A549 (cell line): ENCODE data around the gene RRAS. TPM values are rescaled to one million over a fixed set of nuclear protein-coding genes. Genes with fewer than 3 reads are reported as not detected.

Experiments used
- ATAC-seq, 2 experiments: fragments of 200-7000 bp in 1 of 2; fragments of >200 bp in 1 of 2; cut with Nextera tagmentation in 1 of 2; cut with Tn5 transposase in 1 of 2; 3 replicates each; pipeline versions ENCODE4 v1.8.0 to v1.9.1; 2018 to 2020; ENCODE audit warnings: mild to moderate bottlenecking in 1 of 2, moderate library complexity in 1 of 2
- CTCF ChIA-PET: fragments of 300-600 bp; sonication (Branson Sonifier 250); formaldehyde crosslinking; extraction: SDS; loops from one replicate; lab custom pipeline; 2021; ENCODE audit warnings: antibody characterized with exemption, inconsistent platforms; lab: Yijun Ruan, JAX
- POLR2A ChIA-PET: fragments of 350-600 bp; formaldehyde crosslinking; extraction: SDS; loops from one replicate; lab custom pipeline; 2021; ENCODE audit warnings: antibody characterized with exemption, inconsistent platforms; lab: Yijun Ruan, JAX
- DNase-seq, 2 experiments: peaks; one replicate each; pipeline versions ENCODE4 v3.0.0 to v3.0.0-alpha.2; 2011 to 2016; ENCODE audit warnings: low read depth in 1 of 2, low spot score in 1 of 2
- FAIRE-seq: peaks from 2 replicates; lab custom pipeline; 2011; peaks lifted over from hg19 to GRCh38; lab: Jason Lieb, UNC
- H3K27ac ChIP-seq, 2 experiments: fragments of >200 bp; sonication (Bioruptor Twin); formaldehyde crosslinking; 3 replicates each; pipeline ENCODE4 v1.5.1; 2016 to 2017
- H3K4me1 ChIP-seq: fragments of >200 bp; sonication (Bioruptor Twin); formaldehyde crosslinking; 3 replicates; pipeline ENCODE4 v1.6.1; 2016
- H3K4me2 ChIP-seq: fragments of >200 bp; sonication (Bioruptor Twin); formaldehyde crosslinking; 3 replicates; pipeline ENCODE4 v1.6.1; 2016
- H3K4me3 ChIP-seq: fragments of >200 bp; sonication (Bioruptor Twin); formaldehyde crosslinking; 3 replicates; pipeline ENCODE4 v1.5.1; 2016
- H3K9me3 ChIP-seq: fragments of >200 bp; sonication (Bioruptor Twin); formaldehyde crosslinking; 3 replicates; pipeline ENCODE4 v1.6.1; 2016
- ATOH8 ChIP-seq: fragments of 250-450 bp; sonication (Bioruptor Pico); IDR thresholded peaks from 2 replicates; pipeline ENCODE4 v1.5.0; 2020; ENCODE audit warnings: low read depth, mild to moderate bottlenecking, moderate library complexity
- BHLHE40 ChIP-seq: IDR thresholded peaks from 2 replicates; pipeline ENCODE4 v1.6.1; 2012; ENCODE audit warnings: low read depth, low read length, inconsistent platforms
- CBX2 ChIP-seq: fragments of 200-600 bp; sonication (generic); IDR thresholded peaks from 2 replicates; pipeline ENCODE4 v1.6.1; 2016; ENCODE audit warnings: low read depth, mild to moderate bottlenecking, borderline replicate concordance
- CHD2 ChIP-seq: fragments of 150-350 bp; IDR thresholded peaks from 2 replicates; pipeline ENCODE4 v1.6.1; 2014; ENCODE audit warnings: low read length; ENCODE audit not compliant: partially characterized antibody
- E2F6 ChIP-seq: IDR thresholded peaks from 2 replicates; pipeline ENCODE4 v1.6.1; 2012; ENCODE audit warnings: low read depth, borderline replicate concordance
- EHMT2 ChIP-seq: fragments of 200-600 bp; sonication (generic); IDR thresholded peaks from 2 replicates; pipeline ENCODE4 v1.6.1; 2016; ENCODE audit warnings: antibody characterized with exemption, low read depth, mild to moderate bottlenecking, moderate library complexity
- FOSB ChIP-seq: fragments of 250-450 bp; sonication (Bioruptor Pico); IDR thresholded peaks from 2 replicates; pipeline ENCODE4 v1.5.0; 2020; ENCODE audit warnings: mild to moderate bottlenecking, moderate library complexity
- FOSL2 ChIP-seq, 2 experiments: fragments of 450-650 bp in 1 of 2; fragments of >200 bp in 1 of 2; sonication (Bioruptor Twin) in 1 of 2; formaldehyde crosslinking; IDR thresholded peaks; 2 replicates each; pipeline versions ENCODE4 v1.5.0 to v1.6.1; 2016 to 2020; ENCODE audit warnings: mild to moderate bottlenecking in 1 of 2, moderate library complexity in 1 of 2
- FOXS1 ChIP-seq: fragments of 250-450 bp; sonication (Bioruptor Pico); IDR thresholded peaks from 2 replicates; pipeline ENCODE4 v1.5.0; 2020; ENCODE audit warnings: mild to moderate bottlenecking, moderate library complexity
- GATA3 ChIP-seq: IDR thresholded peaks from 2 replicates; pipeline ENCODE4 v1.6.1; 2012; ENCODE audit warnings: borderline replicate concordance
- HDAC2 ChIP-seq: fragments of 200-600 bp; sonication (generic); IDR thresholded peaks from 2 replicates; pipeline ENCODE4 v1.6.1; 2016
- HES2 ChIP-seq: fragments of >200 bp; sonication (Bioruptor Twin); formaldehyde crosslinking; IDR thresholded peaks from 2 replicates; pipeline ENCODE4 v1.6.1; 2016
- HEYL ChIP-seq: fragments of 250-450 bp; sonication (Bioruptor Pico); IDR thresholded peaks from 2 replicates; pipeline ENCODE4 v1.8.0; 2021; ENCODE audit warnings: mild to moderate bottlenecking, moderate library complexity
- JUN ChIP-seq, 2 experiments: fragments of >200 bp; sonication (Bioruptor Twin); formaldehyde crosslinking; IDR thresholded peaks; 2 replicates in 1 of 2; 3 replicates in 1 of 2; pipeline ENCODE4 v1.6.1; 2016 to 2017
- JUNB ChIP-seq: fragments of >200 bp; sonication (Bioruptor Twin); formaldehyde crosslinking; IDR thresholded peaks from 2 replicates; pipeline ENCODE4 v1.6.1; 2016
- KDM5A ChIP-seq: fragments of 200-600 bp; sonication (generic); IDR thresholded peaks from 2 replicates; pipeline ENCODE4 v1.6.1; 2016; ENCODE audit warnings: antibody characterized with exemption, mild to moderate bottlenecking
- MAZ ChIP-seq: fragments of 150-350 bp; IDR thresholded peaks from 2 replicates; pipeline ENCODE4 v1.6.1; 2014; ENCODE audit warnings: antibody characterized with exemption, low read depth, low read length, borderline replicate concordance
- NFE2L2 ChIP-seq: fragments of 150-350 bp; conservative IDR thresholded peaks from 2 replicates; pipeline ENCODE4 v1.6.1; 2014; ENCODE audit warnings: low read length
- NPAS2 ChIP-seq: fragments of 250-450 bp; sonication (Bioruptor Pico); IDR thresholded peaks from 2 replicates; pipeline ENCODE4 v1.8.0; 2022; ENCODE audit warnings: mild to moderate bottlenecking, moderate library complexity, borderline replicate concordance
- NR3C1 ChIP-seq: fragments of >200 bp; sonication (Bioruptor Twin); formaldehyde crosslinking; IDR thresholded peaks from 3 replicates; pipeline ENCODE4 v1.6.1; 2017
- POLR2A ChIP-seq: IDR thresholded peaks from 2 replicates; pipeline ENCODE4 v1.6.1; 2012; ENCODE audit warnings: mild to moderate bottlenecking, low read length
- RAD21 ChIP-seq, 2 experiments: fragments of >200 bp in 1 of 2; sonication (Bioruptor Twin) in 1 of 2; formaldehyde crosslinking in 1 of 2; IDR thresholded peaks in 1 of 2; conservative IDR thresholded peaks in 1 of 2; 2 replicates in 1 of 2; 3 replicates in 1 of 2; pipeline ENCODE4 v1.6.1; 2012 to 2018; ENCODE audit warnings: inconsistent platforms in 1 of 2
- RARB ChIP-seq: fragments of 250-450 bp; sonication (Bioruptor Pico); IDR thresholded peaks from 2 replicates; pipeline ENCODE4 v1.8.0; 2021; ENCODE audit warnings: mild to moderate bottlenecking, moderate library complexity
- RCOR1 ChIP-seq: fragments of 150-350 bp; IDR thresholded peaks from 2 replicates; pipeline ENCODE4 v1.6.1; 2014; ENCODE audit warnings: antibody characterized with exemption, low read length, low read depth
- RNF2 ChIP-seq: fragments of 200-600 bp; sonication (generic); IDR thresholded peaks from 2 replicates; pipeline ENCODE4 v1.6.1; 2016; ENCODE audit warnings: low read depth, mild to moderate bottlenecking, antibody characterized with exemption, moderate library complexity, borderline replicate concordance
- SREBF2 ChIP-seq: fragments of 450-650 bp; IDR thresholded peaks from 2 replicates; pipeline ENCODE4 v1.6.1; 2014; ENCODE audit warnings: mild to moderate bottlenecking, moderate library complexity
- TP53 ChIP-seq: fragments of 250-450 bp; sonication (Bioruptor Pico); IDR thresholded peaks from 2 replicates; pipeline ENCODE4 v1.5.0; 2021; ENCODE audit warnings: mild to moderate bottlenecking, moderate library complexity
- USF2 ChIP-seq: fragments of 450-650 bp; IDR thresholded peaks from 2 replicates; pipeline ENCODE4 v1.6.1; 2014; ENCODE audit warnings: antibody characterized with exemption
- ZC3H11A ChIP-seq: fragments of 450-650 bp; IDR thresholded peaks from 2 replicates; pipeline ENCODE4 v1.6.1; 2014; ENCODE audit warnings: antibody characterized with exemption, mild to moderate bottlenecking
- ZFP36 ChIP-seq: fragments of 450-650 bp; IDR thresholded peaks from 2 replicates; pipeline ENCODE4 v1.6.1; 2014; ENCODE audit warnings: borderline replicate concordance; ENCODE audit not compliant: partially characterized antibody
- ZNF302 ChIP-seq: fragments of 250-450 bp; sonication (Bioruptor Pico); IDR thresholded peaks from 2 replicates; pipeline ENCODE4 v1.9.0; 2021; ENCODE audit warnings: inconsistent platforms, mild to moderate bottlenecking, moderate library complexity
- ZSCAN20 ChIP-seq: fragments of 250-450 bp; sonication (Bioruptor Pico); IDR thresholded peaks from 2 replicates; pipeline ENCODE4 v1.8.0; 2022; ENCODE audit warnings: mild to moderate bottlenecking, moderate library complexity
- WGBS: methylation state at CpG from one replicate; pipeline ENCODE4 v1.1.6; 2017; ENCODE audit errors: missing lambda C conversion rate; 5-methylcytosine and 5-hydroxymethylcytosine counted together
- polyA plus RNA-seq, 4 experiments: library from polyadenylated mRNA; depleted of rRNA in 3 of 4; stranded (reverse); fragments of >200 nt; fragmentation: RNase III in 1 of 4; extraction: RNeasy Plus Mini Kit Qiagen cat#74134 plus additional on column Dnase treatment in 1 of 4; gene quantifications; 2 replicates in 3 of 4; 3 replicates in 1 of 4; pipeline ENCODE4 v1.2.3, GENCODE V29; 2011 to 2017
- TF ChIP-seq, protein P1 (sequence below): fragments of 250-450 bp; sonication (Bioruptor Pico); IDR thresholded peaks from 2 replicates; pipeline ENCODE4 v1.5.0; 2021; ENCODE audit warnings: mild to moderate bottlenecking, moderate library complexity, borderline replicate concordance

Gene RRAS
- polyA plus RNA-seq, 2 of the 4 experiments (the other 2 are of a cell fraction), result 47.6 to 49.2 TPM

GRCh38 chr19:49666120-49666444, 26.1 kb upstream of the RRAS start:
- H3K4me1 ChIP-seq, result peaks cover 14% of the 10 kb centered on the region
- H3K27ac ChIP-seq, result peak overlapping the region; percentile 79 to 86
- H3K4me3 ChIP-seq, result peak overlapping the region; percentile 65
- POLR2A ChIA-PET, result interaction anchor here (1.2 to 2.6 kb wide), 4 partner anchors 10 to 101 kb away, joined by 4 to 41 read pairs (median 20); partner anchors contain the start of genes AP2A1, PRMT1, RRAS and SCAF1
- ATAC-seq, result peak; percentile 10 to 24; a peak in 5 of 6 replicates
- H3K4me2 ChIP-seq, result peak overlapping the region; percentile 91
- DNase-seq, result peak in 1 of 2 experiments; percentile 47
- no peak for FAIRE-seq
- H3K9me3 ChIP-seq, result no peaks in the 10 kb centered on the region
- WGBS, result 1% methylated on average over 9 of the region's 9 CpGs
- no peak for TF ChIP-seq ZC3H11A
- 0 out of 2 replicates have a peak, but pooled peaks have one; percentile 30 for TF ChIP-seq TP53 (CRISPR knock-in tag)
- peak; percentile 34; the same call in 1 of the 2 replicates for TF ChIP-seq FOSB (CRISPR knock-in tag)
- TF ChIP-seq, all 56 proteins: peak for 2
- CTCF ChIA-PET, result interaction anchor here (12.2 to 21.2 kb wide), 2 partner anchors 9 to 22 kb away, joined by 117 to 326 read pairs; partner anchors contain the start of genes PRMT1, RRAS and SCAF1

GRCh38 chr19:49665351-49666119, 25.6 kb upstream of the RRAS start, which contains the start of the genes BCL2L12 and IRF3:
TSS of gene BCL2L12 (plus strand) at chr19:49665933. CDS start at chr19:49666693, 760 bp downstream.
TSS of gene IRF3 (minus strand) at chr19:49665857. CDS start at chr19:49664838, 1,019 bp downstream.
- peaks cover 14% of the 10 kb centered on the region for H3K4me1 ChIP-seq
- 1% methylated on average over 44 of the region's 50 CpGs for WGBS
- ChIA-PET CTCF (interaction anchor here (0.7 to 21.2 kb wide), 4 partner anchors 9 to 95 kb away, joined by 4 to 326 read pairs (median 62); partner anchors contain the start of genes PRMT1, RRAS and SCAF1), POLR2A (interaction anchor here (0.6 to 2.6 kb wide), 6 partner anchors 10 to 212 kb away, joined by 4 to 41 read pairs (median 12); partner anchors contain the start of genes ALDH16A1, AP2A1, PRMT1 and RRAS)
- H3K9me3 ChIP-seq, result no peaks in the 10 kb centered on the region
- H3K4me3 ChIP-seq, result peak within 1 kb of the TSS; percentile 65
- ATAC-seq, result peak; percentile 75 to 87
- peak; percentile 96 to 98 for DNase-seq
- H3K4me2 ChIP-seq, result peak within 1 kb of the TSS; percentile 91
- H3K27ac ChIP-seq, result peak within 1 kb of the TSS; percentile 79 to 86
- FAIRE-seq, result peak; percentile 94
- TF ChIP-seq ATOH8 (no peak), CHD2 (no peak), TP53 (CRISPR knock-in tag) (no peak), HEYL (CRISPR knock-in tag) (no peak), JUN (IDR thresholded peaks at IDR 0.05) (peak in 1 of 2 experiments; percentile 83; a peak in 3 of 5 replicates), FOSB (CRISPR knock-in tag) (no peak), HES2 (no peak), ZNF302 (CRISPR knock-in tag) (no peak), EHMT2 (no peak), FOSL2 (IDR thresholded peaks at IDR 0.05) (no peak), FOSL2 (CRISPR knock-in tag; IDR thresholded peaks at IDR 0.05) (no peak), RNF2 (no peak), RAD21 (conservative IDR thresholded peaks at IDR 0.05 in 1 of 2, IDR thresholded peaks at IDR 0.05 in 1 of 2) (no peak), RARB (CRISPR knock-in tag) (no peak), JUNB (no peak), RCOR1 (no peak), NR3C1 (no peak), ZFP36 (peak; percentile 96), GATA3 (no peak; the same call in 1 of the 2 replicates), ZSCAN20 (CRISPR knock-in tag) (no peak), BHLHE40 (no peak), NPAS2 (no peak), E2F6 (no peak), FOXS1 (CRISPR knock-in tag) (no peak), NFE2L2 (no peak), HDAC2 (no peak), KDM5A (no peak), POLR2A (peak; percentile 45), USF2 (peak; percentile 38; the same call in 1 of the 2 replicates), MAZ (no peak), CBX2 (no peak), SREBF2 (no peak)
- TF ChIP-seq, protein P1, sequence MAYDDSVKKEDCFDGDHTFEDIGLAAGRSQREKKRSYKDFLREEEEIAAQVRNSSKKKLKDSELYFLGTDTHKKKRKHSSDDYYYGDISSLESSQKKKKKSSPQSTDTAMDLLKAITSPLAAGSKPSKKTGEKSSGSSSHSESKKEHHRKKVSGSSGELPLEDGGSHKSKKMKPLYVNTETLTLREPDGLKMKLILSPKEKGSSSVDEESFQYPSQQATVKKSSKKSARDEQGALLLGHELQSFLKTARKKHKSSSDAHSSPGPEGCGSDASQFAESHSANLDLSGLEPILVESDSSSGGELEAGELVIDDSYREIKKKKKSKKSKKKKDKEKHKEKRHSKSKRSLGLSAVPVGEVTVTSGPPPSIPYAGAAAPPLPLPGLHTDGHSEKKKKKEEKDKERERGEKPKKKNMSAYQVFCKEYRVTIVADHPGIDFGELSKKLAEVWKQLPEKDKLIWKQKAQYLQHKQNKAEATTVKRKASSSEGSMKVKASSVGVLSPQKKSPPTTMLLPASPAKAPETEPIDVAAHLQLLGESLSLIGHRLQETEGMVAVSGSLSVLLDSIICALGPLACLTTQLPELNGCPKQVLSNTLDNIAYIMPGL (CRISPR knock-in tag), result no peak
